ENCODE measurements around the gene PRLR.

PRLR gene

GRCh38 chr5:35163710-35164033 lies 66.6 kb downstream of the PRLR start:
- TF ChIP-seq CTCF (IDR thresholded peaks at IDR 0.05) = no peak

GRCh38 chr5:35162848-35163709 lies 67.2 kb downstream of the PRLR start:
- no peak for TF ChIP-seq CTCF (IDR thresholded peaks at IDR 0.05)

GRCh38 chr5:35161652-35162273 lies 68.5 kb downstream of the PRLR start:
- no peak for TF ChIP-seq CTCF (IDR thresholded peaks at IDR 0.05)

- TF ChIP-seq CTCF (IDR thresholded peaks at IDR 0.05) = no peak
Observed at GRCh38 chr5:35160486-35161116, 69.7 kb downstream of the PRLR start.

GRCh38 chr5:35159370-35159742 lies 70.9 kb downstream of the PRLR start:
- TF ChIP-seq CTCF (IDR thresholded peaks at IDR 0.05) = no peak

GRCh38 chr5:35158622-35159369 lies 71.5 kb downstream of the PRLR start:
- no peak for TF ChIP-seq CTCF (IDR thresholded peaks at IDR 0.05)

- no peak for TF ChIP-seq CTCF (IDR thresholded peaks at IDR 0.05)
Observed at GRCh38 chr5:35158204-35158603, 72.1 kb downstream of the PRLR start.

Data from LNCAP (cell line).